Glomerular visceral epithelial cell (primary cell): ENCODE measurements around the gene KLK6.

ENCODE experiments used
- DNase-seq: peaks from one replicate; pipeline ENCODE4 v3.0.0-alpha.2; 2016; ENCODE audit errors: extremely low spot score

Gene KLK6

GRCh38 chr19:50910722-50911121, 58.7 kb downstream of the KLK6 start:
- no peak for DNase-seq

- DNase-seq: no peak
Measured at GRCh38 chr19:50909240-50910070, 59.9 kb downstream of the KLK6 start.
